GM12878 (cell line): ENCODE measurements around the gene TRRAP. TPM values are rescaled to one million over a fixed set of nuclear protein-coding genes. Genes with fewer than 3 reads are reported as not detected.

ENCODE experiments used
- ATAC-seq: fragments of 200-7000 bp; cut with Tn5 transposase; 3 replicates; pipeline ENCODE4 v1.9.1; 2020; ENCODE audit warnings: mild to moderate bottlenecking, moderate library complexity
- BruUV-seq: library from RNA; stranded (reverse); fragments of 400-500 nt; replicated peaks from 2 replicates; lab custom pipeline; 2021; lab: Mats Ljungman, UMichigan
- CTCF ChIA-PET: fragments of 300-600 bp; sonication (Branson Sonifier 250); formaldehyde crosslinking; extraction: SDS; loops from one replicate; lab custom pipeline; 2021; ENCODE audit warnings: inconsistent platforms; lab: Yijun Ruan, JAX
- POLR2A ChIA-PET: fragments of 350-600 bp; formaldehyde crosslinking; extraction: SDS; loops from one replicate; lab custom pipeline; 2021; ENCODE audit warnings: inconsistent platforms; lab: Charles Lee
- RAD21 ChIA-PET: fragments of 300-600 bp; sonication (Branson Sonifier 250); formaldehyde crosslinking; loops from one replicate; lab custom pipeline; 2023; ENCODE audit warnings: antibody characterized with exemption; ENCODE audit not compliant: unreplicated experiment; lab: Charles Lee
- SMC1A ChIA-PET: fragments of 300-600 bp; sonication (Branson Sonifier 250); formaldehyde crosslinking; loops from one replicate; lab custom pipeline; 2023; ENCODE audit not compliant: unreplicated experiment, uncharacterized antibody; lab: Charles Lee
- DNase-seq: peaks from one replicate; pipeline ENCODE4 v3.0.0-alpha.2; 2011; ENCODE audit warnings: low read depth, low spot score
- FAIRE-seq: peaks from 3 replicates; lab custom pipeline; 2011; peaks lifted over from hg19 to GRCh38; lab: Jason Lieb, UNC
- H2AFZ ChIP-seq: 2 replicates; pipeline ENCODE4 v1.6.0; 2011; ENCODE audit warnings: low read depth, low read length, control low read depth; ENCODE audit not compliant: control insufficient read depth
- H3K27ac ChIP-seq: 2 replicates; pipeline ENCODE4 v1.5.1; 2011; ENCODE audit warnings: control low read depth; ENCODE audit not compliant: control insufficient read depth, insufficient read depth
- H3K27me3 ChIP-seq, 2 experiments: replicated peaks in 1 of 2; 2 replicates each; pipeline versions ENCODE4 v1.6.0 to v1.6.1; 2011; ENCODE audit warnings: low read length in 1 of 2; ENCODE audit not compliant: control insufficient read depth in 2 of 2, insufficient read depth in 2 of 2
- H3K36me3 ChIP-seq, 2 experiments: 2 replicates each; pipeline ENCODE4 v1.5.1; 2011; ENCODE audit warnings: low read length in 1 of 2; ENCODE audit not compliant: control insufficient read depth in 2 of 2, insufficient read depth in 2 of 2
- H3K4me1 ChIP-seq: 2 replicates; pipeline ENCODE4 v1.6.1; 2011; ENCODE audit warnings: mild to moderate bottlenecking, low read length, moderate library complexity, mixed read lengths; ENCODE audit not compliant: control insufficient read depth, insufficient read depth
- H3K4me2 ChIP-seq: 2 replicates; pipeline ENCODE4 v1.6.0; 2011; ENCODE audit warnings: control low read depth; ENCODE audit not compliant: control insufficient read depth, insufficient read depth
- H3K4me3 ChIP-seq: fragments of 200-600 bp; sonication (generic); 2 replicates; pipeline ENCODE4 v1.5.1; 2016
- H3K79me2 ChIP-seq: 2 replicates; pipeline ENCODE4 v1.6.0; 2011; ENCODE audit warnings: low read length; ENCODE audit not compliant: control insufficient read depth, insufficient read depth
- H3K9ac ChIP-seq: 2 replicates; pipeline ENCODE4 v1.8.0; 2011; ENCODE audit warnings: low read length, control low read depth, mixed read lengths; ENCODE audit not compliant: control insufficient read depth, insufficient read depth
- H3K9me3 ChIP-seq: replicated peaks from 3 replicates; pipeline ENCODE4 v1.5.1; 2011; ENCODE audit warnings: mild to moderate bottlenecking, low read length; ENCODE audit not compliant: control insufficient read depth, insufficient read depth
- H4K20me1 ChIP-seq: 2 replicates; pipeline ENCODE4 v1.6.0; 2011; ENCODE audit not compliant: control insufficient read depth, insufficient read depth
- ETV6 ChIP-seq, 2 experiments: fragments of 450-650 bp in 1 of 2; IDR thresholded peaks in 1 of 2; conservative IDR thresholded peaks in 1 of 2; 2 replicates each; pipeline ENCODE4 v1.6.1; 2014; ENCODE audit warnings: antibody characterized with exemption in 1 of 2, borderline replicate concordance in 1 of 2, low read depth in 1 of 2, mild to moderate bottlenecking in 1 of 2, moderate library complexity in 1 of 2
- EZH2 ChIP-seq: IDR thresholded peaks from 2 replicates; pipeline ENCODE4 v1.6.1; 2012; ENCODE audit warnings: low read depth, mild to moderate bottlenecking, control low read depth, inconsistent platforms, low read length, borderline replicate concordance; ENCODE audit not compliant: control insufficient read depth
- IKZF2 ChIP-seq, 2 experiments: fragments of 450-650 bp; IDR thresholded peaks; 2 replicates each; pipeline ENCODE4 v1.6.1; 2017; ENCODE audit warnings: mild to moderate bottlenecking in 2 of 2, moderate library complexity in 2 of 2
- KAT2A ChIP-seq: conservative IDR thresholded peaks from 2 replicates; pipeline ENCODE4 v1.6.1; 2011; ENCODE audit warnings: low read depth, low read length; ENCODE audit not compliant: control insufficient read depth
- NFIC ChIP-seq: IDR thresholded peaks from 2 replicates; pipeline ENCODE4 v1.6.1; 2012; ENCODE audit warnings: low read depth, mild to moderate bottlenecking, inconsistent platforms, low read length, moderate library complexity
- NR2F1 ChIP-seq: fragments of 450-650 bp; conservative IDR thresholded peaks from 2 replicates; pipeline ENCODE4 v1.6.1; 2017; ENCODE audit warnings: mild to moderate bottlenecking
- RB1 ChIP-seq: fragments of 450-650 bp; formaldehyde crosslinking; IDR thresholded peaks from 2 replicates; pipeline ENCODE4 v1.6.1; 2017; ENCODE audit warnings: mild to moderate bottlenecking, borderline replicate concordance
- RFX5 ChIP-seq: IDR thresholded peaks from 2 replicates; pipeline ENCODE4 v1.6.1; 2011; ENCODE audit warnings: low read depth, low read length, improper control_type of control experiment
- WGBS: methylation state at CpG from one replicate; pipeline ENCODE4 v1.1.6; 2016; ENCODE audit warnings: low lambda C conversion rate; ENCODE audit not compliant: insufficient replicate concordance, insufficient coverage; ENCODE audit errors: missing lambda C conversion rate; 5-methylcytosine and 5-hydroxymethylcytosine counted together
- in situ Hi-C: fragments of 300-500 bp; cut with MboI; formaldehyde crosslinking; loops from 9 replicates; pipeline ENCODE4 v1.14.3; 2018; ENCODE audit warnings: mixed read lengths
- intact Hi-C: fragments of 100-400 bp; cut with micrococcal nuclease; formaldehyde crosslinking; loops from one replicate; pipeline ENCODE4 v1.14.2; 2022; ENCODE audit not compliant: unreplicated experiment
- polyA plus RNA-seq, 11 experiments: library from polyadenylated mRNA; depleted of rRNA in 4 of 11; unstranded in 6 of 11; stranded (reverse) in 5 of 11; fragments of >200 nt; fragmentation: Nextera tagmentation in 4 of 11; fragmentation: Illumina TruSeq in 1 of 11; extraction: Ambion mirVana in 4 of 11; extraction: Trizol in 1 of 11; gene quantifications; 1 replicate in 1 of 11; 2 replicates in 10 of 11; pipeline versions ENCODE4 v1.2.1 to v1.2.3, GENCODE V29; 2011 to 2016; ENCODE audit warnings: inconsistent platforms in 2 of 11, missing spikeins in 2 of 11, low read depth in 1 of 11
- total RNA-seq, 4 experiments: library from RNA; depleted of rRNA in 3 of 4; stranded (reverse); fragments of >200 nt in 3 of 4; fragmentation: Illumina TruSeq in 1 of 4; extraction: Trizol in 1 of 4; gene quantifications; 2 replicates each; pipeline versions ENCODE4 v1.2.1 to v1.2.3, GENCODE V29; 2013 to 2021

The TRRAP gene
- total and polyA plus RNA-seq, 10 of the 15 experiments (the other 5 are each of a cell fraction or from before 2014, with no cell fraction given), result 1.1 to 39.3 (median 8.5) TPM

- 96% methylated on average over 20 of the region's 20 CpGs for WGBS
- no peaks in the 10 kb centered on the region for H3K79me2 ChIP-seq
- H3K4me3 ChIP-seq, result no peak overlapping the region
- peaks cover 12% of the 10 kb centered on the region for H3K4me1 ChIP-seq
- ChIA-PET SMC1A (no interaction called here), RAD21 (no interaction called here), POLR2A (no interaction called here), CTCF (interaction anchor here (0.5 kb wide), 1 partner anchor 832 kb away, joined by 3 read pairs; no protein-coding TSS in a partner anchor)
- no peak for ATAC-seq
- FAIRE-seq, result no peak
- no peak overlapping the region for H2AFZ ChIP-seq
- no peak overlapping the region for H3K27ac ChIP-seq
- BruUV-seq, result no TSS peak
- no peaks in the 10 kb centered on the region for H3K9me3 ChIP-seq
- peaks cover 16 to 44% of the 10 kb centered on the region in 2 experiments for H3K36me3 ChIP-seq
- DNase-seq, result no peak
- no peak overlapping the region for H3K9ac ChIP-seq
- in situ Hi-C loops, result no loop called here
- H3K27me3 ChIP-seq, result no peaks in the 10 kb centered on the region
- H3K4me2 ChIP-seq, result no peak overlapping the region
- intact Hi-C loops, result no loop called here
- TF ChIP-seq IKZF2 (IDR thresholded peaks at IDR 0.05), result no peak
- TF ChIP-seq RB1, result no peak
- TF ChIP-seq RFX5, result no peak
- no peak for TF ChIP-seq EZH2
- TF ChIP-seq KAT2A, result no peak
- TF ChIP-seq NFIC, result no peak
- TF ChIP-seq NR2F1, result no peak
- TF ChIP-seq ETV6 (conservative IDR thresholded peaks at IDR 0.05 in 1 of 2, IDR thresholded peaks at IDR 0.05 in 1 of 2; ENCODE audit: borderline replicate concordance in 1 of 2, low read depth in 1 of 2), result no peak
- no peaks in the 10 kb centered on the region for H4K20me1 ChIP-seq
Measured at GRCh38 chr7:99000196-99000903, 122.0 kb downstream of the TRRAP start.
